ENCODE measurements around the gene ENPP6. TPM values are rescaled to one million over a fixed set of nuclear protein-coding genes. Genes with fewer than 3 reads are reported as not detected.

The ENPP6 gene
- total RNA-seq, 1 experiment from 2014 or later: not detected

DNA sequence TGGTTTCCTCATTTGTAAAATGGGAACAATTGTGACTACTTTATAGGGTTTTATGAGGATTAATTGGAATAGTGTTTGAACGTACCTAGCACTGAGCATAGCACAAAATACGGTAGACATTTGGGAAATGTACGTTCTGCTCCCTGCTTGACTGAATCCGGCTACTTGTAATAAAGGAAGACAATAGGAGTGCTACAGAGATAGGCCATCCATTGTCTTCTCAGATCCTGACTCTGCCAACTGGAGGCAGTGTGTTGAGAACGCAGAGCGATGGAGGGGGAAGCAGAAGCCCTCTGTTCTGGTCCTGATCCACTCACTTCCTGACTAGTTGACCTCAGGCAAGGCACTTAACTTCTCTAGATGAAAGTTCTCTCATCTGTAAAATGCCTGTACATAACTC is 26.4 kb downstream of the ENPP6 start:
- Histone ChIP-seq H2AFZ (ENCODE audit: low read length) (no peak overlapping the region), H3K36me3 (ENCODE audit: insufficient read depth, low read length) (no peaks in the 10 kb centered on the region), H4K20me1 (ENCODE audit: insufficient read depth, low read depth, low read length) (no peaks in the 10 kb centered on the region), H3K27me3 (ENCODE audit: low read length) (no peaks in the 10 kb centered on the region), H3K79me2 (ENCODE audit: low read length) (no peaks in the 10 kb centered on the region), H3K9ac (ENCODE audit: low read length) (no peak overlapping the region), H3K9me3 (ENCODE audit: low read length) (no peaks in the 10 kb centered on the region), H3K4me1 (ENCODE audit: low read length) (0 out of 2 replicates have a peak, but pooled peaks cover 4% of the 10 kb centered on the region), H3K4me2 (ENCODE audit: low read depth, low read length, poor library complexity, severe bottlenecking) (no peak overlapping the region), H3K9me2 (replicated peaks; ENCODE audit: insufficient read depth, low read length) (no peaks in the 10 kb centered on the region), H3K27ac (ENCODE audit: low read length) (no peak overlapping the region), H3K4me3 (ENCODE audit: low read length) (no peak overlapping the region)
- no peak for DNase-seq

GRCh38 chr4:184190711-184191110 is 27.0 kb downstream of the ENPP6 start:
- Histone ChIP-seq H3K9me3 (ENCODE audit: low read length) (no peaks in the 10 kb centered on the region), H3K36me3 (ENCODE audit: insufficient read depth, low read length) (no peaks in the 10 kb centered on the region), H2AFZ (ENCODE audit: low read length) (no peak overlapping the region), H4K20me1 (ENCODE audit: insufficient read depth, low read depth, low read length) (no peaks in the 10 kb centered on the region), H3K27me3 (ENCODE audit: low read length) (no peaks in the 10 kb centered on the region), H3K27ac (ENCODE audit: low read length) (no peak overlapping the region), H3K9me2 (replicated peaks; ENCODE audit: insufficient read depth, low read length) (no peaks in the 10 kb centered on the region), H3K4me3 (ENCODE audit: low read length) (no peak overlapping the region), H3K79me2 (ENCODE audit: low read length) (no peaks in the 10 kb centered on the region), H3K4me1 (ENCODE audit: low read length) (0 out of 2 replicates have a peak, but pooled peaks cover 4% of the 10 kb centered on the region), H3K9ac (ENCODE audit: low read length) (no peak overlapping the region), H3K4me2 (ENCODE audit: low read depth, low read length, poor library complexity, severe bottlenecking) (no peak overlapping the region)
- DNase-seq: no peak

DNA sequence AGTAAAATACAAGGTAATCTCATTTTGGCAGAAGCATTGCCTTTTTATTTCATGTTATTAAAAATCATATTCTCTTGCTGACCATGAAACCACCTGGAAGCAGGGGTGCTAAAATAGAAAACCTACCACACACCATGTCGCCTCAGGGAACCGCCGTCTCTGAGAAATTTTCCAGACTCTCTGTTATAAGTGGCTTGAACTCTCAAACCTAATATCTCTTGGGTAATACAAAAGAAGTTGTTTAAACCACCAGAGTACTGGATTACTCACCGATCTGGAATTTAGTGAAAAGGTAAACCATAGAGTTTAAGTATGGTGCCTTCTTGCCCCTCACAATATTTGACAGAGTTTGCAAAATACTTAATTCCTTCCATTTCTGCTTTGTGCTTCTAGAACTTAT is 27.7 kb downstream of the ENPP6 start:
- H4K20me1 ChIP-seq (ENCODE audit: insufficient read depth, low read depth, low read length): no peaks in the 10 kb centered on the region
- no peaks in the 10 kb centered on the region for H3K36me3 ChIP-seq (ENCODE audit: insufficient read depth, low read length)
- H3K9me3 ChIP-seq (ENCODE audit: low read length): no peaks in the 10 kb centered on the region
- no peak overlapping the region for H2AFZ ChIP-seq (ENCODE audit: low read length)
- no peak overlapping the region for H3K27ac ChIP-seq (ENCODE audit: low read length)
- no peak for DNase-seq
- H3K9ac ChIP-seq (ENCODE audit: low read length): no peak overlapping the region
- 0 out of 2 replicates have a peak, but pooled peaks cover 4% of the 10 kb centered on the region for H3K4me1 ChIP-seq (ENCODE audit: low read length)
- H3K27me3 ChIP-seq (ENCODE audit: low read length): no peaks in the 10 kb centered on the region
- H3K79me2 ChIP-seq (ENCODE audit: low read length): no peaks in the 10 kb centered on the region
- H3K9me2 ChIP-seq (replicated peaks; ENCODE audit: insufficient read depth, low read length): no peaks in the 10 kb centered on the region
- H3K4me2 ChIP-seq (ENCODE audit: low read depth, low read length, poor library complexity, severe bottlenecking): no peak overlapping the region
- H3K4me3 ChIP-seq (ENCODE audit: low read length): no peak overlapping the region

- no peak for DNase-seq
- no peaks in the 10 kb centered on the region for H3K36me3 ChIP-seq (ENCODE audit: insufficient read depth, low read length)
- 0 out of 2 replicates have a peak, but pooled peaks cover 4% of the 10 kb centered on the region for H3K4me1 ChIP-seq (ENCODE audit: low read length)
- no peaks in the 10 kb centered on the region for H4K20me1 ChIP-seq (ENCODE audit: insufficient read depth, low read depth, low read length)
- H3K27ac ChIP-seq (ENCODE audit: low read length): no peak overlapping the region
- no peak overlapping the region for H3K9ac ChIP-seq (ENCODE audit: low read length)
- no peaks in the 10 kb centered on the region for H3K9me3 ChIP-seq (ENCODE audit: low read length)
- no peak overlapping the region for H3K4me3 ChIP-seq (ENCODE audit: low read length)
- H2AFZ ChIP-seq (ENCODE audit: low read length): no peak overlapping the region
- H3K27me3 ChIP-seq (ENCODE audit: low read length): no peaks in the 10 kb centered on the region
- no peak overlapping the region for H3K4me2 ChIP-seq (ENCODE audit: low read depth, low read length, poor library complexity, severe bottlenecking)
- no peaks in the 10 kb centered on the region for H3K9me2 ChIP-seq (replicated peaks; ENCODE audit: insufficient read depth, low read length)
- no peaks in the 10 kb centered on the region for H3K79me2 ChIP-seq (ENCODE audit: low read length)
Measured at GRCh38 chr4:184188443-184189400, 29.0 kb downstream of the ENPP6 start.

DNA sequence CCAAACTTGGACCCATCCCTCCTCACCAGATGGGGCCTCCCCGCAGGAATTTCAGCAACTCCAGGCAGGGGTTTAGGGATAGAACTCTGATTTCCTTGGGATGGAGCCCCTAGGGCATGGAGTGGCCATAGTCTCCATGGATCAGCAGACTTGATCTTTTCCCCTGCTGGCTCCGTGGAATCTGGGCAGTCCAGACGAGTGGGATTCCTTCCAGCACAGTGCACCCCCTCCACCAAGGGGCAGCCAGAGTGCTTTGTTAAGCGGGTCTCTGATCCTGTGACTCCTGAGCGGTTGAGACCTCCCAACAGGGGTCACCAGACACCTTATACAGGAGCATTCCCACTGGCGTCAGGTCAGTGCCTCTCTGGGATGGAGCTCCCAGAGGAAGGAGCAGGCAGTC is 40.4 kb downstream of the ENPP6 start:
- Histone ChIP-seq H3K79me2 (ENCODE audit: low read length) (no peaks in the 10 kb centered on the region), H3K27ac (ENCODE audit: low read length) (no peak overlapping the region), H3K4me1 (ENCODE audit: low read length) (no peaks in the 10 kb centered on the region), H3K9me2 (replicated peaks; ENCODE audit: insufficient read depth, low read length) (no peaks in the 10 kb centered on the region), H3K4me3 (ENCODE audit: low read length) (no peak overlapping the region), H4K20me1 (ENCODE audit: insufficient read depth, low read depth, low read length) (no peaks in the 10 kb centered on the region), H3K27me3 (ENCODE audit: low read length) (no peaks in the 10 kb centered on the region), H3K9ac (ENCODE audit: low read length) (no peak overlapping the region), H3K4me2 (ENCODE audit: low read depth, low read length, poor library complexity, severe bottlenecking) (no peak overlapping the region), H3K9me3 (ENCODE audit: low read length) (no peaks in the 10 kb centered on the region), H3K36me3 (ENCODE audit: insufficient read depth, low read length) (no peaks in the 10 kb centered on the region), H2AFZ (ENCODE audit: low read length) (no peak overlapping the region)
- DNase-seq: no peak

DNA sequence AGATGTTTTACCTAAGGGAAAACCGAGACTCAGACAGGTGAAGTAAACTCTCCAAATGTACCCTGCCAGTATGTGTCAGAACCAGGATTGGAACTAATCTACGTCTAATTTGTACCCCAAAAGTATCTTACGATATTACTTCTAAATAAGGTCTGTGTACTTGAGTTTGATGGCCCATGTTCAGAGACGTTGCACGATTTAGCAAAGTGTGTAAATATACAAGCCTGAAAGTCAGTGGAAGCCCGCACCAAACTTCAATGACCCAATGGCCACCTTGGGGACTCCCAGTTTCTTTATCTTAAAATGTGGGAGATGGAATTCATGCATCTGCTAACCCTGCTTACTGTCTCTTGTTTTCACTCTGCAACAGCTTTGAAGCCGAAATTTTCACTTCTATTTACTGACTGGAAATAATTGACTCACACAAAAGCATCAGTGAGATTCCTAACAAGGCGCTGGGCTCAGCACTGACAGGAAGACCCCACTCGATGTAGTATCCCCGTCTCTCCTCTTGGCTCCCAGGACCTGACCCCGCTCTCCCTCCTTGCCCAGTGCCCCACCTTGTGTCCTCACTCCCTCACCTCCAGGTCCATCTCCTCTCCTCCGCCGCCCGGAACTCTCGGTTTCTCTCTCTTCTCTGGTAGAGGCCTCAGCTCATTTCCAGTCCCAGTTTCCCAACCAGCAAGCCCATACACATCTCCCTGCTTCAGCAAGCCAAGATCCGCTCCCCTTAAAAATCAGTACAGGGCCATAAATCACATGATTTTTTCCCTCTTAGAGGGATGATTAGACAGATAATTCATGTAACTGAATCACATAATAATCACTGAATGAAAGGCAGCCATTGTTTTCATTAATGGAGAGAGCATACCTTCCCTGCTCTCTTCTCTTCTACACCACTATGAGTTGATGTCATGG is 42.8 kb downstream of the ENPP6 start:
- Histone ChIP-seq H3K9me3 (ENCODE audit: low read length) (no peaks in the 10 kb centered on the region), H3K9me2 (replicated peaks; ENCODE audit: insufficient read depth, low read length) (no peaks in the 10 kb centered on the region), H3K79me2 (ENCODE audit: low read length) (no peaks in the 10 kb centered on the region), H4K20me1 (ENCODE audit: insufficient read depth, low read depth, low read length) (no peaks in the 10 kb centered on the region), H3K36me3 (ENCODE audit: insufficient read depth, low read length) (no peaks in the 10 kb centered on the region), H3K4me1 (ENCODE audit: low read length) (no peaks in the 10 kb centered on the region), H2AFZ (ENCODE audit: low read length) (no peak overlapping the region), H3K4me3 (ENCODE audit: low read length) (no peak overlapping the region), H3K9ac (ENCODE audit: low read length) (no peak overlapping the region), H3K27ac (ENCODE audit: low read length) (no peak overlapping the region), H3K4me2 (ENCODE audit: low read depth, low read length, poor library complexity, severe bottlenecking) (no peak overlapping the region), H3K27me3 (ENCODE audit: low read length) (no peaks in the 10 kb centered on the region)
- no peak for DNase-seq

DNA sequence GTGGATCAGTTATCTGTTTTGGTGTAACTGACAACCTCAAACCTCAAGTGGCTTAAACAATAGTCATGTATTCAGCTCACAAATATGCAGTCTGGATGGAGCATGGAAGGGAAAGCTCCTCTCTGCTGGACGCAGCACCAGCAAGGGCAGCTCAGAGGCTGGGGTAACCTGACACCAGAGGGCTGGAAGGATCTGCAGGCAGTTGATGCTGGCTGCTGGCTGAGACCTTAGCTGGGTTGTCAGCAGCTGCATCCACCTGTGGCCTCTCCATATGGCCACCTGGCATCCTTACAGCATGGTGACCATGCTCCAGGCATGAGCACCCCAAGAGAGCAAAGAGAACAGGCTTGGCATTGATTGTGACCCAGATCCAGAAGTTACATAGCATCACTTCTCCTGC is 46.7 kb downstream of the ENPP6 start:
- Histone ChIP-seq H3K27ac (ENCODE audit: low read length) (no peak overlapping the region), H3K36me3 (ENCODE audit: insufficient read depth, low read length) (no peaks in the 10 kb centered on the region), H3K4me3 (ENCODE audit: low read length) (no peak overlapping the region), H3K79me2 (ENCODE audit: low read length) (no peaks in the 10 kb centered on the region), H3K9me3 (ENCODE audit: low read length) (no peaks in the 10 kb centered on the region), H3K4me1 (ENCODE audit: low read length) (no peaks in the 10 kb centered on the region), H3K4me2 (ENCODE audit: low read depth, low read length, poor library complexity, severe bottlenecking) (no peak overlapping the region), H3K9ac (ENCODE audit: low read length) (no peak overlapping the region), H3K27me3 (ENCODE audit: low read length) (no peaks in the 10 kb centered on the region), H4K20me1 (ENCODE audit: insufficient read depth, low read depth, low read length) (no peaks in the 10 kb centered on the region), H2AFZ (ENCODE audit: low read length) (no peak overlapping the region), H3K9me2 (replicated peaks; ENCODE audit: insufficient read depth, low read length) (no peaks in the 10 kb centered on the region)
- DNase-seq: no peak
